Lung (tissue), 12 donors: ENCODE measurements around the gene ZG16. TPM values are rescaled to one million over a fixed set of nuclear protein-coding genes. Genes with fewer than 3 reads are reported as not detected.

Experiments
- ATAC-seq: fragments of 200-7000 bp; cut with Tn5 transposase; one replicate; pipeline ENCODE4 v1.9.1; 2020; ENCODE audit warnings: moderate number of reproducible peaks; ENCODE audit not compliant: insufficient read depth, low FRiP score
- DNase-seq, 3 donors: peaks; one replicate each; pipeline ENCODE4 v3.0.0-alpha.2; 2013 to 2017
- H3K27ac ChIP-seq, 2 donors: one replicate each; pipeline ENCODE4 v1.5.1; 2013; ENCODE audit warnings: mild to moderate bottlenecking in 2 of 2, moderate library complexity in 2 of 2, control low read depth in 1 of 2, inconsistent platforms in 1 of 2, low read depth in 1 of 2, low read length in 1 of 2
- H3K27me3 ChIP-seq, 3 donors: one replicate each; pipeline ENCODE4 v1.5.1; 2013; ENCODE audit warnings: low read length in 2 of 3; ENCODE audit not compliant: control insufficient read depth in 3 of 3, insufficient read depth in 3 of 3
- H3K36me3 ChIP-seq, 4 donors: one replicate each; pipeline ENCODE4 v1.5.1; 2013; ENCODE audit warnings: low read length in 4 of 4, mild to moderate bottlenecking in 1 of 4, moderate library complexity in 1 of 4; ENCODE audit not compliant: control insufficient read depth in 4 of 4, insufficient read depth in 4 of 4
- H3K4me1 ChIP-seq, 5 donors: one replicate each; pipeline ENCODE4 v1.5.1; 2013; ENCODE audit warnings: low read length in 5 of 5, mild to moderate bottlenecking in 2 of 5, moderate library complexity in 1 of 5; ENCODE audit not compliant: control insufficient read depth in 5 of 5, insufficient read depth in 5 of 5
- H3K4me3 ChIP-seq: one replicate; pipeline ENCODE4 v1.5.1; 2013; ENCODE audit warnings: mild to moderate bottlenecking, control low read depth, moderate library complexity
- H3K9ac ChIP-seq, 2 donors: one replicate each; pipeline ENCODE4 v1.5.1; 2013; ENCODE audit warnings: low read length in 2 of 2, control low read depth in 1 of 2; ENCODE audit not compliant: insufficient read depth in 1 of 2
- H3K9me3 ChIP-seq, 4 donors: one replicate each; pipeline ENCODE4 v1.5.1; 2013; ENCODE audit warnings: low read length in 3 of 4, mild to moderate bottlenecking in 1 of 4, moderate library complexity in 1 of 4; ENCODE audit not compliant: control insufficient read depth in 4 of 4, insufficient read depth in 3 of 4
- CTCF ChIP-seq: IDR thresholded peaks from 2 replicates; pipeline ENCODE4 v1.5.1; 2012; ENCODE audit warnings: mild to moderate bottlenecking; ENCODE audit errors: control extremely low read depth, extremely low read depth
- WGBS, 2 donors: extraction: QIAGEN DNeasy Blood & Tissue Kit; methylation state at CpG; one replicate each; pipeline ENCODE4 v1.1.7; 2013; 5-methylcytosine and 5-hydroxymethylcytosine counted together
- polyA plus RNA-seq, 2 donors: library from polyadenylated mRNA; stranded (reverse); fragments of 200-250 nt; gene quantifications; one replicate each; pipeline ENCODE4 v1.2.1, GENCODE V29; 2013
- total RNA-seq, 2 donors: library from RNA; depleted of rRNA in 1 of 2; stranded (reverse); fragments of >200 nt in 1 of 2; gene quantifications; one replicate each; pipeline ENCODE4 v1.2.1, GENCODE V29; 2014 to 2021
- donor health status: control.
- donor health status: control.
- donor health status: Bipolar disorder and iron deficiency.
- donor health status: healthy.
- donor health status: DM: yes; HTN: yes; CAD: no.

Gene ZG16
- total and polyA plus RNA-seq, 4 donors, result 0.01 to 0.06 (median 0.04) TPM; not detected in 1

- TF ChIP-seq CTCF, result no peak
- no peaks in the 10 kb centered on the region for H3K36me3 ChIP-seq
- H3K27ac ChIP-seq, result no peak overlapping the region
- ATAC-seq (peak; percentile 75), DNase-seq (peak in 1 of 3 donors; percentile 34)
- no peaks in the 10 kb centered on the region for H3K4me1 ChIP-seq
- no peak overlapping the region for H3K4me3 ChIP-seq
- no peak overlapping the region for H3K9ac ChIP-seq
- H3K9me3 ChIP-seq, result no peaks in the 10 kb centered on the region
- H3K27me3 ChIP-seq, result no peaks in the 10 kb centered on the region
- WGBS, 2 donors, result 61 to 78% methylated on average over 15 of the region's 15 CpGs
These were observed 12.7 kb upstream of the ZG16 start for GRCh38 chr16:29765167-29766032.

- no peak overlapping the region for H3K4me3 ChIP-seq
- no peak for ATAC-seq
These were observed 11.5 kb upstream of the ZG16 start for GRCh38 chr16:29766571-29766970.

GRCh38 chr16:29767062-29767461 lies 11.0 kb upstream of the ZG16 start:
- no peak overlapping the region for H3K27ac ChIP-seq
- no peaks in the 10 kb centered on the region for H3K9me3 ChIP-seq
- no peak overlapping the region for H3K4me3 ChIP-seq
- no peak for TF ChIP-seq CTCF
- no peaks in the 10 kb centered on the region for H3K27me3 ChIP-seq
- WGBS, 2 donors, result 90 to 91% methylated on average over 3 of the region's 3 CpGs
- no peak overlapping the region for H3K9ac ChIP-seq
- no peaks in the 10 kb centered on the region for H3K4me1 ChIP-seq
- ATAC-seq, result no peak
- no peak for DNase-seq
- H3K36me3 ChIP-seq, result no peaks in the 10 kb centered on the region

More at GRCh38 chr16:29766571-29766970, 11.5 kb upstream of the ZG16 start:
- H3K9me3 ChIP-seq, result no peaks in the 10 kb centered on the region
- no peak overlapping the region for H3K9ac ChIP-seq
- H3K4me1 ChIP-seq, result no peaks in the 10 kb centered on the region
- H3K36me3 ChIP-seq, result no peaks in the 10 kb centered on the region
- TF ChIP-seq CTCF, result no peak
- WGBS, 2 donors, result 79 to 81% methylated on average over 3 of the region's 3 CpGs
- H3K27ac ChIP-seq, result no peak overlapping the region
- no peaks in the 10 kb centered on the region for H3K27me3 ChIP-seq
- DNase-seq, result no peak
